Uterus (tissue), 4 donors: ENCODE results near the gene TMEM242. TPM values are rescaled to one million over a fixed set of nuclear protein-coding genes. Genes with fewer than 3 reads are reported as not detected.

ENCODE experiments used
- DNase-seq, 2 donors: peaks; one replicate each; pipeline ENCODE4 v3.0.0-alpha.2; 2019 to 2020
- H3K27ac ChIP-seq, 2 donors: fragments of 200-600 bp; sonication (generic); 1 replicate in 1 of 2; 2 replicates in 1 of 2; pipeline ENCODE4 v1.5.1; 2016 to 2018
- H3K27me3 ChIP-seq, 2 donors: fragments of 200-600 bp; sonication (generic); one replicate each; pipeline ENCODE4 v1.5.1; 2018 to 2019; ENCODE audit warnings: control low read depth in 1 of 2
- H3K36me3 ChIP-seq, 2 donors: fragments of 200-600 bp; sonication (generic); one replicate each; pipeline ENCODE4 v1.5.1; 2019; ENCODE audit warnings: control low read depth in 1 of 2
- H3K4me1 ChIP-seq, 2 donors: fragments of 200-600 bp; sonication (generic); one replicate each; pipeline ENCODE4 v1.5.1; 2018 to 2019; ENCODE audit warnings: control low read depth in 1 of 2
- H3K4me3 ChIP-seq, 2 donors: fragments of 200-600 bp; sonication (generic); 1 replicate in 1 of 2; 2 replicates in 1 of 2; pipeline ENCODE4 v1.5.1; 2018 to 2019; ENCODE audit warnings: mild to moderate bottlenecking in 1 of 2
- H3K9me3 ChIP-seq, 2 donors: fragments of 200-600 bp; sonication (generic); one replicate each; pipeline ENCODE4 v1.5.1; 2019; ENCODE audit warnings: control low read depth in 1 of 2
- POLR2A ChIP-seq, 2 donors: fragments of 450-650 bp; IDR thresholded peaks; one replicate each; pipeline ENCODE4 v1.6.1; 2016; ENCODE audit warnings: antibody characterized with exemption in 2 of 2, mild to moderate bottlenecking in 1 of 2, moderate library complexity in 1 of 2
- intact Hi-C: fragments of 100-400 bp; cut with DNase I; formaldehyde crosslinking; loops from one replicate; pipeline ENCODE4 v1.15.1; 2023; ENCODE audit warnings: low total_unique reads
- total RNA-seq, 4 donors: library from RNA; depleted of rRNA in 3 of 4; stranded (reverse); fragments of >200 nt in 3 of 4; gene quantifications; one replicate each; pipeline versions ENCODE4 v1.1.0 to v1.2.4, GENCODE V29; 2014 to 2023
- TF ChIP-seq, protein P1 (sequence below), 4 experiments: fragments of 200-600 bp in 2 of 4; fragments of 450-650 bp in 2 of 4; sonication (generic) in 2 of 4; IDR thresholded peaks; one replicate each; pipeline ENCODE4 v1.5.1; 2016 to 2019; ENCODE audit warnings: antibody characterized with exemption in 4 of 4, mild to moderate bottlenecking in 2 of 4, moderate library complexity in 1 of 4
- donor health status: DM: yes; HTN: yes; CAD: no.

TMEM242 gene
- total RNA-seq, 4 donors from 2014 or later: 3.3 to 14.2 (median 11.8) TPM

DNA sequence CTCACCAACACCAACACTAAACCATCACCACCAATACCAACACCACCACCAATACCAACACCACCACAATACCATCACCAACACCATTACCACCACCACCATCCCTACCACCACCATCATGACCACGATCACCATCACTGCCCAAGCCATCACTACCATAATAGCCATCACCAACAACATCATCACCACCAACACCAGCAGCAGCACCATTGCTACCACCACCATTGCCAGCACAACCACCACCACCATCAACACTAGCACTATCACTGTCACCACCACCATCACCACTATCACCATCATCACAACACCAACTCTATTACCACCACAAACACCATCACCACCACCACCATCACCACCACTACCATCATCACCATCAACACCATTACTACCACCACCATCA is 53.0 kb downstream of the TMEM242 start:
- Histone ChIP-seq H3K4me3 (no peak overlapping the region), H3K4me1 (peaks cover 0 to 8% of the 10 kb centered on the region in 2 donors), H3K9me3 (no peaks in the 10 kb centered on the region), H3K36me3 (no peaks in the 10 kb centered on the region), H3K27ac (no peak overlapping the region), H3K27me3 (no peaks in the 10 kb centered on the region)
- intact Hi-C loops: no loop called here
- DNase-seq: no peak
- TF ChIP-seq, protein P1, sequence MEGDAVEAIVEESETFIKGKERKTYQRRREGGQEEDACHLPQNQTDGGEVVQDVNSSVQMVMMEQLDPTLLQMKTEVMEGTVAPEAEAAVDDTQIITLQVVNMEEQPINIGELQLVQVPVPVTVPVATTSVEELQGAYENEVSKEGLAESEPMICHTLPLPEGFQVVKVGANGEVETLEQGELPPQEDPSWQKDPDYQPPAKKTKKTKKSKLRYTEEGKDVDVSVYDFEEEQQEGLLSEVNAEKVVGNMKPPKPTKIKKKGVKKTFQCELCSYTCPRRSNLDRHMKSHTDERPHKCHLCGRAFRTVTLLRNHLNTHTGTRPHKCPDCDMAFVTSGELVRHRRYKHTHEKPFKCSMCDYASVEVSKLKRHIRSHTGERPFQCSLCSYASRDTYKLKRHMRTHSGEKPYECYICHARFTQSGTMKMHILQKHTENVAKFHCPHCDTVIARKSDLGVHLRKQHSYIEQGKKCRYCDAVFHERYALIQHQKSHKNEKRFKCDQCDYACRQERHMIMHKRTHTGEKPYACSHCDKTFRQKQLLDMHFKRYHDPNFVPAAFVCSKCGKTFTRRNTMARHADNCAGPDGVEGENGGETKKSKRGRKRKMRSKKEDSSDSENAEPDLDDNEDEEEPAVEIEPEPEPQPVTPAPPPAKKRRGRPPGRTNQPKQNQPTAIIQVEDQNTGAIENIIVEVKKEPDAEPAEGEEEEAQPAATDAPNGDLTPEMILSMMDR (IDR thresholded peaks at IDR 0.05): no peak
- TF ChIP-seq POLR2A (IDR thresholded peaks at IDR 0.05): no peak

DNA sequence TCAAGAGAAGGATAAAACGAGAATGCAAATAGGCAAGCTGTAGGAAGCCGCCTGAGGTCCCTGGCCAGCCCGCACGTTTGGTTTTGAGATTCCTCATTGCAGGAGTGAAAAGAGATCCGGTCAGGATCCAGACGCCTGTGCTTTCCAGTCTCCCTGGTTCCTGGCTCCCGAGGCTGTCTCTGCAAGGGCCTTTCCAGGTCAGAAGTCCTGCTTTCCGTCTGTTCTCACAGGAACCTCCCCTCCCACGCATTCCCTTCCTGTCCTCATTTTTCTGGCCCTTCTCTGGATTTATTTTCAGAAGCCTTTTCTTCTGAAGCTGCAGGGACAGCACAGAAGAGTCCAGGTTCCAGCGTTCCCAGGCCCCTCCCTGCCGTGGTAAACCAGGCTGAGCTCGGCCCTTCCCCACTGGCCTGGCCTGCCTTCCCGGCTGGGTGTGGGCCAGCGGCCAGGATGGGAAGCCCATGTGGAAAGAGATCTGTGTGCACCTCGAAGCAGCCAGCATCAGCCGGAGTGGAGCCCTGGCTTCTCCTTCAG is 54.0 kb downstream of the TMEM242 start:
- TF ChIP-seq POLR2A (IDR thresholded peaks at IDR 0.05): no peak
- TF ChIP-seq, protein P1 (IDR thresholded peaks at IDR 0.05): peak in 1 of 4 experiments; percentile 5
- H3K9me3 ChIP-seq: no peaks in the 10 kb centered on the region
- peaks cover 0 to 8% of the 10 kb centered on the region in 2 donors for H3K4me1 ChIP-seq
- no peaks in the 10 kb centered on the region for H3K27me3 ChIP-seq
- H3K36me3 ChIP-seq: no peaks in the 10 kb centered on the region
- intact Hi-C loops: no loop called here
- H3K27ac ChIP-seq: peak overlapping the region; percentile 72 to 77
- peak; percentile 89 to 90 for DNase-seq
- H3K4me3 ChIP-seq: no peak overlapping the region

DNA sequence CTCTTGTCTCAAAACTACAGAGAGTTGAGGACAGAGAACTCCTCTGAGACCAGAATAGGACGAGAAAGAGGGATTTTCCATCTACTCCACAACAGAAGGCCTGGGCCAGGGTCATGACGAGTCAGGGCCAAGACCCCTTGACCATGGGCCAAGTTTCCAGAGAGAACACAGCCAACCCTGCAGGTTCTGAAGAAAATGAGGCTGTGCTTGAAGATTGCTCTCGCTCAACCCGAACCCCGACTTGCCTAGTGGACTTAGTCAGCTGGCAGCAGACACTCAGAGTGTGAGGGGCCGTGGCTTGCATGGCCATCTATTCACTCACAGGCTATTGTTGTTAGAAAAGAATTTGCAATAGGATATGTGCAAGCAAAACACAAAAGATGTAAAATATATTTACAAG is 54.5 kb downstream of the TMEM242 start:
- peak in 1 of 2 donors; percentile 60 for DNase-seq
- H3K27ac ChIP-seq: peak overlapping the region; percentile 72 to 77
- TF ChIP-seq, protein P1 (IDR thresholded peaks at IDR 0.05): no peak
- no peak for TF ChIP-seq POLR2A (IDR thresholded peaks at IDR 0.05)
- H3K4me1 ChIP-seq: peaks cover 0 to 8% of the 10 kb centered on the region in 2 donors
- intact Hi-C loops: no loop called here
- no peaks in the 10 kb centered on the region for H3K36me3 ChIP-seq
- no peak overlapping the region for H3K4me3 ChIP-seq
- no peaks in the 10 kb centered on the region for H3K9me3 ChIP-seq
- H3K27me3 ChIP-seq: no peaks in the 10 kb centered on the region

DNA sequence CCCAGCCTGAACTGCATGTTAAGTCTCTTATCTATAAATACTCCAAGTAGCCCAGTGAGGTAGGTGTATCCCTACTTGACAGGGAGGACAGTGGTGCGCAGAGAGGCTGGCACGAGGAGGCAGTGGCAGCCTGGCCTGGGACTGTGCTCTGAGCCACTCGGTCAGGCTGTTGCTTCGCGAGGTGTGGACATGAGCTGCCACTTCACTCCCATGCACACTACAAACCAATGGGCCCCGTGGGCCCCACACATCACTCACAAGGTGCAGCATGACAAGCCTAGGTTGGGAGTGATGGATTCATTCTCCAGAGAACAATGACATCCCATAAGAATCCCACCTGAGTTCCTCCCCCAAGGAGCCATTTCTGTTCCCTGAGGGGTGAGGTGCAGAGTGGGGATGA is 54.9 kb downstream of the TMEM242 start:
- Histone ChIP-seq H3K4me1 (peaks cover 0 to 8% of the 10 kb centered on the region in 2 donors), H3K27ac (peak overlapping the region; percentile 72 to 77), H3K27me3 (no peaks in the 10 kb centered on the region), H3K36me3 (no peaks in the 10 kb centered on the region), H3K9me3 (no peaks in the 10 kb centered on the region), H3K4me3 (no peak overlapping the region)
- TF ChIP-seq, protein P1 (IDR thresholded peaks at IDR 0.05): no peak
- TF ChIP-seq POLR2A (IDR thresholded peaks at IDR 0.05): no peak
- intact Hi-C loops: no loop called here
- peak in 1 of 2 donors; percentile 15 for DNase-seq

DNA sequence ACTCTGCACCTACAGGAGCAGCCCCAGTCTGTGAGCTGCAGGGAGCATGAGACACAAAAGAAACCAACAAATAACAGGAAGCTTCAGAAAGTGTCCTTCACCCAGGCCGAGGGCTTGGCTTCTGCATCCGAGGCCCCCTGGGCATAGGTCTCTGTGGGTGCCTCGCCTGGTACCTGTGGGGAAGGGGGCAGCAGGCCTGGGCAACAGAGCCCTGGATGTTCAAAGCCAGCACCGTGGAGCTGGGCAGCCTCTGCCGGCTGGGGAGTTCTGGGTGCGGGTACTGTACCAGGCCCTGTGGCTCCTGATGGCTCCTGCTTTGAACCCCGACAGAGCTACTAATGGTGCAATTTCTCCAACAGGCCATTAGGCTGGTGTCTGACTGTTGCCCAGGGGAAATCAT is 55.7 kb downstream of the TMEM242 start:
- Histone ChIP-seq H3K9me3 (no peaks in the 10 kb centered on the region), H3K36me3 (no peaks in the 10 kb centered on the region), H3K4me3 (no peak overlapping the region), H3K27me3 (no peaks in the 10 kb centered on the region), H3K27ac (peak overlapping the region in 1 of 2 donors; percentile 10), H3K4me1 (peaks cover 0 to 8% of the 10 kb centered on the region in 2 donors)
- TF ChIP-seq, protein P1 (IDR thresholded peaks at IDR 0.05): no peak
- TF ChIP-seq POLR2A (IDR thresholded peaks at IDR 0.05): no peak
- intact Hi-C loops: no loop called here
- DNase-seq: peak in 1 of 2 donors; percentile 11
